ENCODE results near the gene APEX1. TPM values are rescaled to one million over a fixed set of nuclear protein-coding genes. Genes with fewer than 3 reads are reported as not detected.
"Not testable (repeated sequence)": the region's sequence is repeated elsewhere in the genome, so short reads cannot be mapped to it uniquely, and the experiment has no call there.

The APEX1 gene
- total and polyA plus RNA-seq, 7 donors: 61.1 to 111 (median 90.5) TPM

DNA sequence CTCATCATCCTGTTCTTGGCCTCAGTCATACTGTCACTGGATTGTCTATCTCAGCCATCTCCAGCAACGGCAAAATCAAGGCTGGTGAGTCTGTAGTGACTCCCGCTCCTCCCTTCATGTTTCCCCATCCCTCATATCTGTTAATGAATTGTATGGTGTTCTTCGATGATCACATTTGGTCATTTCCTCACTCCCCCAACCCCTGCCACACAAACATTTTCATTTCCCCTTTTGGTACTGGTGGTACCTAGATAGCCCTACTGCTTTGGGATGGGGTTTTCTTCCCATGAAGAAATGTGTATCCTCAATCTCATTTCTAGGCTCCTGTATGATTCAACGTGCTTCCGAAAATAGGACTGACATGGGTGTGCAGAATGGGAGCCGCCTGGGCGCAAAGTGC, 16.4 kb upstream of the APEX1 start:
- ATAC-seq (no peak), DNase-seq (no peak)
- TF ChIP-seq, protein P1, sequence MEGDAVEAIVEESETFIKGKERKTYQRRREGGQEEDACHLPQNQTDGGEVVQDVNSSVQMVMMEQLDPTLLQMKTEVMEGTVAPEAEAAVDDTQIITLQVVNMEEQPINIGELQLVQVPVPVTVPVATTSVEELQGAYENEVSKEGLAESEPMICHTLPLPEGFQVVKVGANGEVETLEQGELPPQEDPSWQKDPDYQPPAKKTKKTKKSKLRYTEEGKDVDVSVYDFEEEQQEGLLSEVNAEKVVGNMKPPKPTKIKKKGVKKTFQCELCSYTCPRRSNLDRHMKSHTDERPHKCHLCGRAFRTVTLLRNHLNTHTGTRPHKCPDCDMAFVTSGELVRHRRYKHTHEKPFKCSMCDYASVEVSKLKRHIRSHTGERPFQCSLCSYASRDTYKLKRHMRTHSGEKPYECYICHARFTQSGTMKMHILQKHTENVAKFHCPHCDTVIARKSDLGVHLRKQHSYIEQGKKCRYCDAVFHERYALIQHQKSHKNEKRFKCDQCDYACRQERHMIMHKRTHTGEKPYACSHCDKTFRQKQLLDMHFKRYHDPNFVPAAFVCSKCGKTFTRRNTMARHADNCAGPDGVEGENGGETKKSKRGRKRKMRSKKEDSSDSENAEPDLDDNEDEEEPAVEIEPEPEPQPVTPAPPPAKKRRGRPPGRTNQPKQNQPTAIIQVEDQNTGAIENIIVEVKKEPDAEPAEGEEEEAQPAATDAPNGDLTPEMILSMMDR (IDR thresholded peaks at IDR 0.05): no peak
- Histone ChIP-seq H3K27ac (no peak overlapping the region), H3K9me3 (no peaks in the 10 kb centered on the region), H3K4me3 (no peak overlapping the region), H3K36me3 (ENCODE audit: insufficient read depth in 1 of 2, low read depth in 1 of 2) (no peaks in the 10 kb centered on the region), H3K4me1 (peaks cover 30% of the 10 kb centered on the region), H3K27me3 (ENCODE audit: insufficient read depth in 3 of 3, low read length in 2 of 3) (no peaks in the 10 kb centered on the region)
- WGBS, 3 donors: 80 to 93% (median 88%) methylated on average over 7 of the region's 7 CpGs
- intact Hi-C loops (cut with DNase I): no loop called here

GRCh38 chr14:20440465-20440864, 14.6 kb upstream of the APEX1 start:
- ATAC-seq (no peak), DNase-seq (no peak)
- H3K4me1 ChIP-seq: peaks cover 19% of the 10 kb centered on the region
- H3K27me3 ChIP-seq (ENCODE audit: insufficient read depth in 3 of 3, low read length in 2 of 3): no peaks in the 10 kb centered on the region
- H3K4me3 ChIP-seq: no peak overlapping the region
- no peak overlapping the region for H3K27ac ChIP-seq
- peaks cover under 1 to 6% of the 10 kb centered on the region in 2 donors for H3K36me3 ChIP-seq (ENCODE audit: insufficient read depth in 1 of 2, low read depth in 1 of 2)
- intact Hi-C loops (cut with DNase I): no loop called here
- no peaks in the 10 kb centered on the region for H3K9me3 ChIP-seq
- TF ChIP-seq, protein P1 (IDR thresholded peaks at IDR 0.05): no peak
- 84 to 89% (median 89%) methylated on average over 5 of the region's 5 CpGs for WGBS, 3 donors

GRCh38 chr14:20440882-20441281, 14.1 kb upstream of the APEX1 start:
- 78 to 90% (median 79%) methylated on average over 5 of the region's 5 CpGs for WGBS, 3 donors
- no peak overlapping the region for H3K27ac ChIP-seq
- ATAC-seq: peak in 1 of 4 donors; percentile 10

DNA sequence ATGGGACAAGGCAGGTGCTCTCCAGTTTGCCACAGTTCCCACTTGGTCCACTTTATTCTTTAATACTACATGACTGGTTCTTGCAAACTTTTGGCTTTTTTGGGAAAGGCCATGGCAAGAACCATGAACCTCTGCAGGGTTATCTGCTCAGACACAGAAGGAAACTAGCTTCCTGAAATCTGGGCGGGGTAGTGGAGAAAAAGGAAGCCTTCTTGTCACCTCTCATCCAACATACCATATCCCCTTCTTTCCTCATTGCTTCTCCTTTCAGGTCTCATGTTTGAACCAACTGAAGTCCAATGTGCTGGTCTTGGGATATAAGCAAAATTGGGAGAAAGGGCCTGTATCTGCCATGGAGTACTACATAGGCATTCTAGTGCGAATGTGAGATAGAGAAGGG, 13.6 kb upstream of the APEX1 start:
- Histone ChIP-seq H3K9me3 (no peaks in the 10 kb centered on the region), H3K4me1 (peaks cover 9% of the 10 kb centered on the region), H3K4me3 (no peak overlapping the region), H3K36me3 (ENCODE audit: insufficient read depth in 1 of 2, low read depth in 1 of 2) (peaks cover 9 to 16% of the 10 kb centered on the region in 2 donors), H3K27ac (no peak overlapping the region), H3K27me3 (ENCODE audit: insufficient read depth in 3 of 3, low read length in 2 of 3) (no peaks in the 10 kb centered on the region)
- intact Hi-C loops (cut with DNase I): no loop called here
- no peak for ATAC-seq
- TF ChIP-seq, protein P1 (IDR thresholded peaks at IDR 0.05): no peak
- no peak for DNase-seq
- 86 to 95% (median 87%) methylated on average over 2 of the region's 2 CpGs for WGBS, 3 donors

More at GRCh38 chr14:20440882-20441281, 14.1 kb upstream of the APEX1 start:
- TF ChIP-seq, protein P1 (IDR thresholded peaks at IDR 0.05): no peak
- Histone ChIP-seq H3K36me3 (ENCODE audit: insufficient read depth in 1 of 2, low read depth in 1 of 2) (peaks cover 4 to 10% of the 10 kb centered on the region in 2 donors), H3K9me3 (no peaks in the 10 kb centered on the region), H3K27me3 (ENCODE audit: insufficient read depth in 3 of 3, low read length in 2 of 3) (no peaks in the 10 kb centered on the region), H3K4me3 (no peak overlapping the region), H3K4me1 (peaks cover 15% of the 10 kb centered on the region)
- DNase-seq: no peak
- intact Hi-C loops (cut with DNase I): no loop called here

GRCh38 chr14:20443650-20444049, 11.4 kb upstream of the APEX1 start:
- intact Hi-C loops (cut with DNase I); ATAC-seq; DNase-seq; H3K9me3 ChIP-seq; H3K4me1 ChIP-seq; H3K27ac ChIP-seq; H3K4me3 ChIP-seq; H3K27me3 ChIP-seq (ENCODE audit: insufficient read depth in 3 of 3, low read length in 2 of 3): not testable (repeated sequence)
- peaks cover 23 to 38% of the 10 kb centered on the region in 2 donors for H3K36me3 ChIP-seq (ENCODE audit: insufficient read depth in 1 of 2, low read depth in 1 of 2)
- 59 to 91% (median 72%) methylated on average over 2 of the region's 4 CpGs for WGBS, 3 donors
